Ramos (cell line): Measurements from ENCODE around the gene PSTPIP1.

Experiments
- in situ Hi-C: fragments of 300-500 bp; cut with MboI; formaldehyde crosslinking; loops from one replicate; pipeline ENCODE4 v1.14.3; 2022; ENCODE audit warnings: low sequenced_read_pairs; ENCODE audit not compliant: unreplicated experiment

Gene PSTPIP1

DNA sequence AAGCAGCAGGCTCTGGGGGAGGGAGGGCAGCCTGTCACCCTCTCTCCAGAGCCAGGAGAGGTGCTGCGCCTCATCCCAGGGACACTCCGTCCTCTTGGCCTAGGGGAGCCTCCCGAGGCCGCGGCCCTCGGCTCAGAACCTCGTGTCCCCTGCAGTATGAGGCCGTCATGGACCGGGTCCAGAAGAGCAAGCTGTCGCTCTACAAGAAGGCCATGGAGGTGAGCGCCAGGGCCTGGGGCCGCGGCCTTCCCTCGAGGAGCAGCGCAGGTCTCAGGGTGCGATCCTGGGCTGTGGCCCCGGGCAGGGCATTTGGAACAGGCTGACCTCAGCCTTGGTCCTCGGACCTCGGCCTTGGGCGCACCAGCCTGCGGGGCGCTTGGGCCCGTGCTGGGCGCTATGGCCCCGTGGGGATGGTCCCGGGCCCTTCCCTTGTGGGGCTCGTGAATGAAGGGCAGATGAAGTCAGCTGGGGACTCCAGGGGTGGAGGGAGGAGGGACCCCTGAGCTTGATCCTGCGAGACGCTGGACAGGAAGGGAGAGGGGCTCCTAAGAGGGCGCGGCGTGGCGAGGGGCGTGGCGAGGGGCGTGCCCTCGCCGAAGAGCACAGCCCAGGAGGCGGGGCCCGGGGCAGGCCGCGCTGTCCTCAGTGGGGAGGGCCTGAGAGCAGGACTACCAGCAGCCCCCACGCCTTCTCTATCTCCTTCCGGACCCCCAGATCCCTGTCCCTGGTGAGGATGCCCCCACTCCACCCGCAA is 32.9 kb downstream of the PSTPIP1 start:
- in situ Hi-C loops: no loop called here

DNA sequence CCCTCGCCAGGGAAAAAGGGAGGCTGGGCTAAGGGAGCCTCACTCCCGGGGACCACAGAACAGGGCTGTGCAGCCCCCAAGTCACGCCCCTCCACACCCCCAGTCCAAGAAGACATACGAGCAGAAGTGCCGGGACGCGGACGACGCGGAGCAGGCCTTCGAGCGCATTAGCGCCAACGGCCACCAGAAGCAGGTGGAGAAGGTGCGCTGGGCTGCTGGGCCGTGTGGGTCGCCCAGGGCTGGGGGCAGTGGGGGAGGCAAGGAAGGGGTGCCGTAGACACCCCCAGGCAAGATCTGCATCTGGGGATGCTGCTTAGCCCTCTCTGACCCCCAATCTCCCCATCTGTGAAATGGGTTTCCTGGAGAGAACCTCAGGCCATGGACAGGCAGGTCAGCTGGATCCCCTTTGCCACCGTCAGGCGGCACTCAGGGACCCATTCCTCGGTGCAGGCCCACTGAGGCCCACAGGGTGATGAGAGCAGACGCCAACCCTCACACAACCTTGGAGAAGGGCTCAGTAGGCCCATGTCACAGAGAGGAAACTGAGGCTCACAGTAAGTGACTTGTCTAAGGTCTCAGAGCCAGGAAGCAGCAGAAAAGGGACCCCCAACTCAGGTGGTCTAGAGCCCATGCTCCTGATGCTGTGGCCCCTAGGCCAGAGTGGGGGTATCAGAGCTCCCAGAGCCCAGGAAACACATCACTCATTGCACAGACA is 33.7 kb downstream of the PSTPIP1 start:
- in situ Hi-C loops: no loop called here

DNA sequence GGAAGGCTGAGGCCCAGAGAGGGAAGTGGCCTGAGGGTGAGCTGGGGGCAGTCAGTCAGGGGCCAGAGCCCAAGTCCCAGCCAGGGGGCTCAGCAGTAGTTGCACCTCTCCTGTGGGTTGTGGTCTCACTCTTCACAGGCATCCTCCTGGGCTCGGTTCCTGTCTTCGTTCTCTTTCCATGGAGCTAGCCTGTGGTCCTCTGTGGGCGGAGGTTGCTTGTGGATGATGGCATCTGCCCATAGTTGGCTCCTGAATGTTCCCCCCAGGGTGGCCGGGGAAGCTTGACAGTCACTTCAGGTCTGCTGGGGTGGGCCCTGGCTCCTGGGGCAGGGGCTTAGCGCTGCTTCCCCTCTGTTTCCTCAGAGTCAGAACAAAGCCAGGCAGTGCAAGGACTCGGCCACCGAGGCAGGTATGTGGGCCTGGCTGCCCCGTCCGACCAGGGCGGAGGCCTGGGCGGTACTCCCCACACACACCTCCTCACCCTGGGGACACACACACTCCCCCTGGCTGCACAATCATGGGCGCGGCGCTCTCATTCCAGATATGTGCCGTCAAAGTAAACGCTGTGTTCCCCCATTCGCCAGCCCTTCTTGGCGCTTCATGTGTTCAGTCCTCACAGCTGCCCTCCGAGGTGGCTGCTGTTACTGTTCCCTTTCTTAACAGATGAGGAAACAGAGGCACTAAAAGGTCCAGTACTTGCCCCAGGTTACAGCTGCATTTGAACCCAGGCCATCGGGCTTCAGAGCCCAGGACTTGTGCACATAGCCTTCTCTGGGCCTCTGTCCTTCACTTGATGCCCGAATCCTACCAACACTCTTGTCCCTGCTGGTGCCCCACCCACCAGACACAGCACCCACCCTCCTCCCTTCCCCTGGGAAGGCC is 34.5 kb downstream of the PSTPIP1 start:
- in situ Hi-C loops: no loop called here

DNA sequence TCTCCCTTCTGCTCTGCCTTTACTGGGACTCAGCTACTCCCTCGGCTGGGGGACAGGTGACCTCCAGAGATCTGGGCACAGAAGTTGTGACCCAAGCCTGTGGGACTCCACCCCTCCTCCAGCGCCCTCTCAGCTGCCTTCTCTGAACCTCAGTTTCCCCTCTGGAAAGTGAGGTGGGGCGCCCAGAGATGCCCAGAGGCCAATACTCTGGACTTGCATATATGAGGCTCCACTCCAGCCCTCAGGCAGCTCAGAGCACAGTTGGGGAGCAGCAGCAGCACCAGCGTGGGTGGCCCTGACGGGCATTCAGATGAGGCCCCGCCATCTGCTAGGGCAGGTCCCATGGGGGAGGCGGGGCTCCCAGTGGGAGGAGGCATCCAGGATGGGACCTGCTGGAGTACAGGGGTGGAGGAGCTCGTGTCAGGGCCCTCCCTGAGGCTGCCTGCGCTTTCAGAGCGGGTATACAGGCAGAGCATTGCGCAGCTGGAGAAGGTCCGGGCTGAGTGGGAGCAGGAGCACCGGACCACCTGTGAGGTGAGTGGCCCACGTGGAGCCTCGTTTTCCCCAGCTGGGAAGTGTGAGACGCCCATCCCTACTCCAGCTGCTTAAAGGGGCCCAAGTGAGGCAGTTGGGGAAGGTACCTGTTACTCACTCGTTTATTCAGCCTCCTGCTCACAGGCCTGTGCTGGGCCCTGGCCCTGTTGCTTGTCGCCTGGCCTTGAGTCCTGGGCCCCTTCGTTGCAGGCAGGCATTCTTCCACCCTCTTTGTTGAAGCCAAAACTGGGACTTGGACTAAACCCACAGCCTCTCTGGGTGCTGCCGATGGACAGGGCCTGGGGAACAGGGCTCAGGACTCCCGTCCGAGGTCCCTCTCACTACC is 35.4 kb downstream of the PSTPIP1 start:
- in situ Hi-C loops: no loop called here

DNA sequence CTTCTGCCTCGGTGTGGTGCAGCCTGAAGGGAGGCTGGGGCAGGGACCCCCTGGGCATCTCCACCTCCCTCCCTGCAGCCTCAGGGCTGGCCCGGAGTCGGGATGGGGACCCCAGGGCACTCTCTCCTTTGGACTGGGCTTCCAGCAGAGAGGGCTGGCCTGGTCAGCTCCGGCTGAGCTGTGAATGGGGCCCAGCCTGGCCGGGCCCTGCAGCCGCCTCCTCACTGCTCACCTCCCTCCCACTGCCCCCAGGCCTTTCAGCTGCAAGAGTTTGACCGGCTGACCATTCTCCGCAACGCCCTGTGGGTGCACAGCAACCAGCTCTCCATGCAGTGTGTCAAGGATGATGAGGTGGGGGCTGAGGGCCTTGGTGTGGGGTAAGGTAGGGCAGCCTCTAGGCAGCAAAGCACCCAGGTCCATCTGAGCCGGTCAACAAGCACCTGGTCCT is 36.0 kb downstream of the PSTPIP1 start:
- in situ Hi-C loops: no loop called here

DNA sequence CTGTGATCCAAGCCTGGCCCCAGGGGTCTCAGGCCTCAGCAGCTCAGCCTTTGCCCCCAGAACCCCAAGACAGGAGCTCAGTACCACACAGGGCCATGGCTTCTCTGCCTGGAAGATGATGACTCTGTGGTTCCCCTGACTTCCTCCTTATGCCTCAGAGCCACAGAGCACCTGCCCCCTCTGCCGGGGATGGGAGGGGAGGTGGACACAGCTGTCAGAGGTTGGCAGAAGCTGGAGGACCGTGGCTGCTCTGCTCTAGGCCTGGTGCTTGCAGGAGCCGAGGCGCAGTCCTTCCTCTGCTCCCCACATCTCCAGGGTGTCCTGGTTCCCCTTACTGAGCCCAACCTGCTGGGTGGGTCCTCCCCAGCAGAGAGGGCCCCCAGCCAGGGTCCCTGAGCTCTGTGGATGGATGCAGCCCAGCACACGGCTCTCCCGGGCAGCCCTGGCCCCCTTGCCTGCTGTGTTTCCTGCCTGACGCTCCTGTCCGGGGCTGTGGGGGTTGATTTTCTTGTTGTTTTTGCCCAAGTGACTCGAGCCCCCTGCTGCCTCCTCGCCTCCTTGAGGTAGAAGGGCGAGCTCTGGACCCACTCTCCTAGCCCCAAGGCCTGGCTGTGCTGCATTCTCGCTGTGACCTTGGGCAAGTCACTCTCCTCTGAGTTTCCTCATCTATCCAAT is 36.6 kb downstream of the PSTPIP1 start:
- in situ Hi-C loops: no loop called here

DNA sequence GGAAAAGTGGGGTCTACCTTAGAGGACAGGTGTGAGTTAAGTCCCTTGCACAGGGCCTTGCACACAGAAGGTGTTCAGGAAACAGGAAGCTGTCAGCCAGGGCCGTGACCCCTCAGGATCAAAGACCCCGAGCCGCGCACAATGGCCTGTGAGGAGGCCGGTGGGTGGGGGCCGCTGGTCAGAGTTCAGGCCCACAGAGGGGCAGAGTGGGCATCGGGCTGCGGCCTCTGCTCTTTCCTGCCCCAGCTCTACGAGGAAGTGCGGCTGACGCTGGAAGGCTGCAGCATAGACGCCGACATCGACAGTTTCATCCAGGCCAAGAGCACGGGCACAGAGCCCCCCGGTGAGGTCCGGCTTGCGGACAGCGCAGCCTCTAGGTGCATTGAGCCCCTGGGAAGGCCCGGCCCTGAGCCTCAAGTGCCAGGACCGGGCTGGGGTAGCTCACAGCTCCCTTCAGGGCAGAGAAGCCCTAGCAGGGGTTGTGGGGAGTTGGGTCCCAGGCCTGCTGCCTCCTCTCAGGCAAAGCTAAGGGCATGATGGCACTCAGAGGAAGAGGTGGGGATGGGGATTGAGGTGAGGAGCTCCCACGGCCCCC is 37.2 kb downstream of the PSTPIP1 start:
- in situ Hi-C loops: no loop called here

DNA sequence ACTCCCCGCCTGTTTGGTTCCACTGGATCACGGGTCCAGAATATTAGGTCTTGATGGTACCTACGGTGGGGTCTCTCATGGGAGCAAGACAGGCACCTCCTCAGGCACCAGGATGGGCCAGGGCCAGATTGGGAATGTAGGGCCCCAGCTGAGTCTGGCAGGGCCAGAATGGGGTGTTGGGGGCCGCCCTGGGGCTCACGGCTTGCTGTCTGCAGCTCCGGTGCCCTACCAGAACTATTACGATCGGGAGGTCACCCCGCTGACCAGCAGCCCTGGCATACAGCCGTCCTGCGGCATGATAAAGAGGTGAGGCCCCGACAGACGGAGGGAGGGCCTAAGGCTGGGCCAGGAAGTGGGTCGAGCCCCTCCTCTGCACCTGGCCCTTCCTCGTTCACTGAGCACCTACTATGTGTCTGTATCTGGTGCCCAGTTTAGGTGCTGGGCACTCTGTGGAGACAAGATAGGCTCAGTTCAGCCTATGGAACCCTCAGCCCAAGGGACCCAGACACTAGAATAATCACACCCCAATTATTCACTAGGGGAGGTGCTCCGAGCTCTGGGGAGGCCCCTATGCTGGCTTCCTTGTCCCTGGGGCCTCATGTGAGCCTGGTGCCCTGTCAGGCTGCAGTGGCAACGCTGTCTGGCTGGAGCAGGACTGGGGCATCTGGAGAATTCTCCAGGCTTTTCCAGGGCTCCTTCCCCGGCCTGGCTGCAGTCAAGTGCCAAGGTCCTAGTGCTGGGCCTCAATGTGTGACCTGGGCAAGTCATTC is 37.9 kb downstream of the PSTPIP1 start:
- in situ Hi-C loops: no loop called here

DNA sequence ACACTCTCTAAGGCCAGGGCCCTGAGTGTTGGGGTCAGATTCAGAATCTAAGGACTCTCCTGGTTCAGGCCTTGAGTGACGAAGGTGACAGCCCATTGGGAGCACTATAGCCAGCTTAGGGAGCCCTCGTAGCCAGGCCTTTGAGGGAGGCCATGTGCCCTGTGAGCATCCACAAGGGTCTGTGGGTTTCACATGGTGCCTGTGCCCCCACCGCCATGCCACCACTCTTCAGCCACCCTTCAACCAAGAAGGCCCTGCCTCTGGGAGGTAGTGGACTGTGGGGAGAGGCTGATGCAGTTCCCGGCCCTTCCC is 38.4 kb downstream of the PSTPIP1 start:
- in situ Hi-C loops: no loop called here

DNA sequence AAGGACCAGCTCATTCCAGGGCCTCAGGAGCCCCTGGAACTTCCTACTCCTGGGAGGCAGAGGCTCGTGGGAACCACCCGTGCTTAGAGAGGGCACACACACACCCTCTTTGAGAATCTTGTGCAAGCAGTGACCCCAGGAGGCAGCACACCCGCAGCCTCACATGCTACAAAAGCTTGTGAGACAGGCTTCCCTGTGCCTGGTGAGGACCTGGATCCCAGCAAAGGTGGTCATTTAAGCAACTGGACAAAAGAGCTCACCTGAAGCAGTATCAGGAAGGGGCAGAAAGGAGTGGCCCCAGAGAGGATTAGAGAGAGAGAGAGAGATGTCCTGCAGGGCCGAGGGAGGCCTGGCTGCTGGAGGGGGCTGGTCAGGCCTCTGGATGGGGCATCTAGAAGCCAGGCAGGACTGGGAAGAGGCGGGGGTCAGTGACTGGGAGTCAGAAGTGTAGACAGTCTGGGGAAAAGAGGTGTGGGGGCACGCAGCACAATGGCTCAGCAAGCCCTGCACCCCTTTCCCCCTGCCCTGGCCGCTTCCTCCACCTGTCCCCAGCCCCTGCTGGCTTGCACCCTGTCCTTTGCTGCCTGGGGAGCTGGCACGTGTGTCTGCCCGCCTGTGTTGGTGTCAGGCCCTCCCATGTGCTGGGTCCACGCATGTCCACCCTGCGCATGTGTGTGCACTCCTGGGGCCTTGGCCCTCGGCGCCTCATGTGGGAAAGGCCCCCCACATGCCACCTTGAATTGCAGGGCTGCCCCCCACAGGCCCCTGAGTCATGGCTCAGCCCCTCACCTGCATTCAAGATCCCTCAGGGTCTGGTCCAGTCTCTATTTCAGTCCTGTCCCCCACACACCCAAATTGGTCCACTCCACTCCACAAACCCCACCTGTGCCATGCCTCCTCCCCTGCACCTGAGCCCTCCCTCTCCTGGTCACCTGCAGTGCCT is 39.1 kb downstream of the PSTPIP1 start:
- in situ Hi-C loops: no loop called here

DNA sequence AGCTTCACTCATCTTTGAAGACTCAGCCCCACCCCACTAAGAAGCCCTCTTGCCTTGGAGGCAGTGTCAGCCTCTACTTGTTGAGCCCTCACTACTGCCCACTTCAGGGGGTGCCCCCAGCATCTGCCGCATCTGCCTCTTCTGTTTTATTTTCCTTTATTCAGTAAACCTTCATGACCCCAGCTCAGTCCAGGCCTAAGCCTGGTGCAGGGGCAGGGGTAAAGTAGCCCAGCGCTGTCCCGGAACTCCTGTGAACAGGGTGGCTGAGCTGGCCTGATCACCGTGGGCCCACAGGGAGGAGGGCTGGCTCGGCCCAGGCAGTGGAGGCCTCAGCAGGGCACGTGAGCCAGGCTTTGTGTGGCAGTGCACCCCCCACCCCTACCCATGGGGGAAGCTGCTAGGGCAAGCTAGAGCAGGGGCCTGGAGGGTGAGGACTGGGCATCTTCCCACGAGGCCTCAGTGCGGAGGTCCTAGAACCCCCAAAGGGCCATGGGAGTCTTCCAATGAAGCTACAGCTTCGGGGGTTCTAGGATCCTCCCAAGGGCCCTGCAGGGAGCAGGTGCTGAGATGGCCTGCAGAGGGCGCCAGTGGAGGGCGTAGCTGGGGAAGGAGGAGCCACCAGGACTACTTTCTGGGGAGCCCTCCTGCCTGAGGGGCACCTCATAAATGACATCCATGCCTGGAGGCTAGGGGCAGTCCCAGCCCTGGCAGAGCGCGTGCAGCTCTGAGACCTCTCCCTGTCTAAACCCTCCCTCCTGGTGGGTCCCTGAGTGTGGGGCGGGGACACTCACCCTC is 40.0 kb downstream of the PSTPIP1 start:
- in situ Hi-C loops: no loop called here

DNA sequence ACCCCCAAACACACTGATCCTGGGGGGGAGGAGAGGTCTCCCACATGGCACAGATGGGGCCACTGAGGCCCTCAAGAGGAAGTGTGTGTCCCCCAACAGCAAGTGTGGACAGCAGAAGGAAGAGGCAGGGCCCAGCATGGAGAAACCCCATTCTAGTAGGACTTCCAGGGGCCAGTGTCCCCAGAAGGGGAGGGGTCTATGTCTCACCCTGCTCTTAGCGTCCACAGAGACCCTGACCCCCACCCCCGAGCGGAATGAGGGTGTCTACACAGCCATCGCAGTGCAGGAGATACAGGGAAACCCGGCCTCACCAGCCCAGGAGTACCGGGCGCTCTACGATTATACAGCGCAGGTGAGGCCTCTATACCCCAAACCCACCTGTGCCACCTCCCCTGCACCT is 40.7 kb downstream of the PSTPIP1 start:
- in situ Hi-C loops: no loop called here

DNA sequence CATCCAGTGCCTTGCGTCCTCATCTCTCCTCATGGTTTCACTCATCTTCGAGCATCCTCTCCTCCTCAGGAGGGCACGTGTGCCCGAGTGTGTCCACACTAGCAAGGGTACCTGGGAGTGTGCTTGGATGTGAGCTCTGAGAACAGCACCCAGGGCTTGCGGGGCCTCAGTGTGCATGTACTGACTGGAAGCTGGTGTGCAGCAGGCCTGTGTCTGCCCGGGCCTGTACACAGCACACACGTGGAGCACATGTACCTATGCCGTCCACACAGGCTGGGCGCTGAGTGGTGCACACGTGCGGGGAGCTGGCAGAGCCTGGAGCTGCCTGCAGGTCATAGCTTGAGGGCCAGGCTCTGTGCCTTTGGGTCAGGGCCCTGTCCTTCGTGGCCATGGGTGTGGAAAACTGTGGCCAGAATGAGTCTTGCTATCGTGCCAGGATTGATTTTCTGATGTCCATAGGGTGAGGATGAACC is 41.1 kb downstream of the PSTPIP1 start:
- in situ Hi-C loops: no loop called here

DNA sequence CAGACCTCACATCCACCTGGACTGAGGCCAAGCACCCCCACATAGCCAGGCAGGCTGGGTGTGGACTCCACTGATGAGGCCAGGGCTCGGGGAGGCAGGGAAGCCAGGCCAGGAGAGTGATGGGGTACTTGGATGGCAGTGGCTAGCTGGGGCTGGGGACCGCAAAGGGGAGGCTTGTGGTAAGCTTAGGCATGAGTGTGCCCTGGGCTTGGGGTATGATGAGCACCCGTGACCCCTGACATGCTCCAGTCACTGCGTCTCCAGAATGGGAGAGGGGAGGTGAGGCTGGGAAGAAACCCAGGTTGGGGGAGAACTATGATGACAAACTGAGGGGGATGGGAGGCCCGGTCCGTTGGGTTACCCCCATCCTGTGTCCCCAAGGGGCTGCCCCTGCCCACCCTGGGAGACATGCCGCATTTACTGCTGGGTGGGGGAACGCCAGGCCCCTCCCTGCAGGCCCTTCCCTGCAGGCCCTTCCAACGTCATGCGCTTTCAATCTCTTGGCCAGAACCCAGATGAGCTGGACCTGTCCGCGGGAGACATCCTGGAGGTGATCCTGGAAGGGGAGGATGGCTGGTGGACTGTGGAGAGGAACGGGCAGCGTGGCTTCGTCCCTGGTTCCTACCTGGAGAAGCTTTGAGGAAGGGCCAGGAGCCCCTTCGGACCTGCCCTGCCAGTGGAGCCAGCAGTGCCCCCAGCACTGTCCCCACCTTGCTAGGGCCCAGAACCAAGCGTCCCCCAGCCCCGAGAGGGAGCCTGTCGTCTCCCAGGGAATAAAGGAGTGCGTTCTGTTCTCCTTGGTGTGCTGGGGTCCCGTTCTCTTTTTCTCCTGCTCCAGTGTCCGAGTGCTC is 41.8 kb downstream of the PSTPIP1 start:
- in situ Hi-C loops: no loop called here

DNA sequence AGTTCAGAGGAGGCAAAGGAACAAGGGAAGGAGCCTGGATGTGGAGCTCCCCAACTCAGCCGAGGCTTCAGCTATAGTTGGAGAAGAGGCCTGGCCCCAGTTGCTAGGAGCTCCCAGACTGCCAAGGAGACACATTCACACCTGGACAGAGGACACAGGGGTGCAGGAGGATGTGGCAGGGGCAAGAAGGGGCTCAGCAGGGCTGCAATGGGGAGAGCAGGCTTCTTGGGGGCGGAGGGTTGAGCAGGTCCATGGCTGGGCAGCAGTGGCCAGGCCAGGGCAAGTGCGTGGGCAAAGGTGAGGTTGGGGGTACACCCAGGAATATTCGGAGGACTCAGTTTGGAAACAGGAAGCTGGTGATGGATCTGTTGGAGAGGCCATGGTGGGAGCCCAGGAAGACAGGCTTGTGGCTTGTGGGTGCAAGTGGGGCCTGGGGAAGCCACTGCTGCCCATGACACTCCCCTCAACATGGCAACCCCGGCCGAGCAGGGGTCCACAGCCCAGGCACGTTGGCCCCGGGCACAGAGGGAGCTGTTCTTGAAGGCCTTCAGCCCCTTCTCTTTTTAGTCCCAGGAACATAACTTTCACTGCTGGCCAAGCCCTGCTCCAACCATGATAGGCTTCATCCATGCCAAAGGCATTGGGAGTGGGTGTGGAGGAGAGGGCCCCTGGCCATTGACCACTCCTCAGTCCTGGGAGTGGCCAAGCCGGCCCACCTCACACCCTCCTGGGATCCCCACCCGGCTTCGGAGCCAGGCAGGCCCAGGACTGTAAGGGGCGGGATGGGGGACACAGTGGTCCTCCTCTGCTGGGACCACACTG is 42.7 kb downstream of the PSTPIP1 start:
- in situ Hi-C loops: no loop called here
